ENCODE measurements around the gene CEP170B.
"Not testable (repeated sequence)": the region's sequence is repeated elsewhere in the genome, so short reads cannot be mapped to it uniquely, and the experiment has no call there.

Gene CEP170B

DNA sequence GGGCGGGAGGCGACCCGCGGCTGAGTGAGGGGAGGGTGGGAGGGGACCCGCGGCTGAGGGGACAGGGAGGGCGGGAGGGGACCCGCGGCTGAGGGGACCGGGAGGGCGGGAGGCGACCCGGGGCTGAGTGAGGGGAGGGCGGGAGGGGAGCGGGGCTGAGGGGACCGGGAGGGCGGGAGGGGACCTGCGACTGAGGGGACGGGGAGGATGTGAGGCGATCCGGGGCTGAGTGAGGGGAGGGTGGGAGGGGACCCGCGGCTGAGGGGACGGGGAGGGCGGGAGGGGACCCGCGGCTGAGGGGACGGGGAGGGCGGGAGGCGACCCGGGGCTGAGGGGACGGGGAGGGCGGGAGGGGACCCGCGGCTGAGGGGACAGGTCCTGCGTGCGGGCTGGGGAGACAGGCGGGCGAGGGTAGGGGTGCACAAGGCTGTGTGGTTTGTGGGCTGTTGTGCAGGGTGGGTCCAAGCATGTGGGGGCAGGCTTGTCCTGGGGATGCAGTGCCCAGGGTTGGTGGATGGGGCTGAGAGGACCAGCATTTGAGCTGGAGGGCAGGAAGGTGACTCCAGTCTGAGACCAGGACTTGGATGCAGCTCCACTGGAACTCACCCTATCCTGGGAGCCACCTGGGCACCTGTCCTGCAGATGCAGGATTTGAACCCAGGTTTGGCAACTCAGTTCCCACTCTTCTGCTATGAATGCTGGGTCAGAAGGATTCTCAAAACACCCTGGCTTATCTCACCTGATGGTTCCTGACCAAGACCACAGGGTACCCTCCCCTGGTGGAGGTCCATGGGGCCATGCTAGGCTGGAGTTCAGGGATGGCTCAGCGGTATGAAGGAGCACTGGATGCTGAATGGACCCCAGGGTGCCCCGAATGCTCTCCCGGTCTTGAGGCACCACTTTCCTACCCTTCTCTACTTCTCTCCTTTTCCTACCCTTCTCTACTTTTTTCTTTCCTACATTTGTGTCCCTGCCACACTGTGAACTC is 69.0 kb downstream of the CEP170B start:
- peak; percentile 34 for DNase-seq

DNA sequence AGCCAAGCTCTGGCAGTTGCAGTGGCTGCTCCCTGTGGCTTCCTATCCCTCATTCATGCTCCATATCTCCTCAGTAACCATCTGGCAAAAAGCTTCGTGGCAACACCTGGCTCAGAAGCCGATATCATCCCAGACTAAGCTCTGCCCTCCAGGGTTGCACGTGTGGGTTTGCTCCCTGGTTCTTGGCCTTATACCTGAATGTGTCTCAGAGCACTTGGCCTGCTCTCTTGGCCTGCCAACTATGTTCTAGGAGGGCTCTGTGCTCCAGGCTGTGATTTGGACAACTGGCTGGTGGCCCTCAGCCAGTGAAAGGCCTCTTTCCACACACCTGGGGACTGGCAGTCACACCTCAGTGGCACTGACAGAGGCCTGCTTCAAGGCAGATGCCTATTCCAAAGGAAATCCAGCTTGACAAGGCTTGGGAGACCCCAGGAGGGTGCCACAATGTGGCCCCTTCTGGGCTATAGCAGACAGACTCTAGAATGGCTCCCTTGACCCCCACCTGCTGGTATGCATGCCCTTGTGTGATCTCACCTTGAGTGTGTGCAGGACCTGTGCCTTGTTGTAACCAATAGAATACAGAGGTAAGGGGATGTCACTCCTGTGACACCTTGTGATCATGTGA is 70.1 kb downstream of the CEP170B start:
- DNase-seq: no peak

- DNase-seq: no peak
Observed at GRCh38 chr14:104935955-104936354, 70.9 kb downstream of the CEP170B start.

GRCh38 chr14:104936361-104937155 is 71.5 kb downstream of the CEP170B start:
- no peak for DNase-seq

DNA sequence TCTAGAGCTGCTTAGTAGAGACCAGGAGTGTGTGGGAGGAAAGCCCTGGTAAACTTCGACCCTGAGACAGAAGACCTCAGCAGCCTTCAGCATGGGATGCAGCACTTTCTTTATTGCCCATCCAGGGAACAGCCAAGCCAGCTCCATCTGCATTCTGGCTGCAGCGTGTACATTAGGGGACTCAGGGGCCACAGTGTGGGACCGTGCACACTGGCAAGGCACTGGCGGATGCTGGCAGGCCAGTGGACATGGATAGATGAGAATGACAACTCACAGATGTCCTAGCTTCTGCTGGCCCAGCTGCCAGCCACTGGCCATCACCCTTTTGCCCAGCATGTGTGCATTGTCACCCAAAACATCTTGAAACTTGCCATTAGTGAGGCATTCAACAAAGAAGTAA is 72.1 kb downstream of the CEP170B start:
- no peak for DNase-seq

- DNase-seq: no peak
Observed at GRCh38 chr14:104937694-104938365, 72.8 kb downstream of the CEP170B start.

GRCh38 chr14:104938436-104938835 is 73.4 kb downstream of the CEP170B start:
- DNase-seq: no peak

GRCh38 chr14:104938960-104939359 is 73.9 kb downstream of the CEP170B start:
- DNase-seq: no peak

GRCh38 chr14:104939666-104940410 is 74.8 kb downstream of the CEP170B start:
- no peak for DNase-seq

DNA sequence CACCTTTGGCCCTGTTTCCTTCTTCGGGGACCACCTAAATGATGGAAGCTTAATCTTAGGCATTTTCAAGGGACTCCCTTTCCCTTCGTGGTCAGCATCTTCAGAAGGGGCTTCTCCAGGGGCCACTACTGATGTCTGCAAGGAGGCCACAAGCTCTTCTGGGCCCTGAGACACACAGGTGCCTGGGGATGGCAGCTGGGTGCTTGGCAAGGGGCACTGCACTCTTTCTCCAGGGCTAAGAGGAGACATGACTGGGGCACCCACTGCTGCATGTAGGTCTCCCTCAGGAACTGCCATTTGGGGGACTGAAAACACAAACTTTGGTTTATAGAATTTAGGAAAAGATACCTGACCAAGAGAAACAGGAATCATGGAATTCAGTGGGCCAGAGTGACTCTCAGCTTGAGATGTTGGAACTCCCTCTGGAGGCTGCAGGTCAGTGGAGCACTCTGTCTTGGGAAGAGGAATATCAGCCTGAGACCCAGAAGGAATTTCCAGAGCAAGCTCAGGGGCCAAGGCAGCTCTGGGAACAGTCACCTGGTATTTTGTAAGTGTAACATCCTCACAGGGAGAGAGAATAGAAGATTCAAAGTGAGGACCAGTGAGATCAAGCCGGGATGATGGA is 75.6 kb downstream of the CEP170B start:
- no peak for DNase-seq

DNA sequence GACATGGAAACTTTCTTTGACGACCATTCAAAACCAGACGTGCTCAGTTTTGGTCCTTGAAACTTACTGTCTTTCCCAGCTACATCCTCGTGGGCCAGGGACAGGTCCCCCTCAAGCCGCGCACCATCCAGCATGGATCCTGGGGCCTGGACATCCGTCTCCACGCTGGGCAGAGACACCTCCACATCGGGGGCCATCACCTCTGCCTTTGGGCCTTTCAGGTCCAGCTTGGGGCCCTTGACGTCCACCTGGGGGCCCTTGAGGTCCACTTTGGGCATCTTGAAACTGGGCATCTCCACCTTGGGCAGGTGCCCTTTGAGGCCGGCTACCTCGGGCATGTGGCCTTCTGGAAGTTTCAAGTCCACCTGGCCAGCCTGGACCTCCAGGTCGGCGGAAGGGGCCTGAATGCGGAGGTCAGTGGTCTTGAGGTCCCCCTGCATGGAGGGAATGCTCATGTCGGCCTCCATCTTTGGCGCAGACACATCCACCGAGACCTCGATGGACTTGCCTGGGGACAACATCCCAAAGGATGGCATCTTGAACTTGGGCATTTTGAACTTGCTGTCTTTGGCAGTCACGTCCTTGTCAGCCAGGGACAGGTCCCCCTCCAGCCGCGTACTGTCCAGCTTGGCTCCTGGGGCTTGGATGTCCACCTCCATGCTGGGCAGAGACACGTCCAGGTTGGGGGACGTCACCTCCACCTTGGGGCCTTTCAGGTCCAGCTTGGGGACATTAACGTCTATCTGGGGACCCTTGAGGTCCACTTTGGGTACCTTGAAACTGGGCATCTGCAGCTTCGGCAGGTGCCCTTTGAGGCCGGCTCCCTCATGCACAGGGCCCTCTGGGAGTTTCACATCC is 76.7 kb downstream of the CEP170B start:
- no peak for DNase-seq

DNA sequence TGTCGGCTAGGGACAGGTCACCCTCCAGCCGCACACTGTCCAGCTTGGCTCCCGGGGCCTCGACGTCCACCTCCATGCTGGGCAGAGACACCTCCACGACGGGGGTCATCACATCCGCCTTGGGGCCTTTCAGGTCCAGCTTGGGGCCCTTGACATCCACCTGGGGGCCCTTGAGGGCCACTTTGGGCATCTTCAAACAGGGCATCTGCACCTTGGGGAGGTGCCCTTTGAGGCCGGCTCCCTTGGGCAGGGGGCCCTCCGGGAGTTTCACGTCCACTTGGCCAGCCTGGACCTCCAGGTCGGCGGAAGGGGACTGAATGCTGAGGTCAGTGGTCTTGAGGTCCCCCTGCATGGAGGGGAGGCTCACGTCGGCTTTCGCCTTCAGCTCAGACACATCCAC is 77.5 kb downstream of the CEP170B start:
- no peak for DNase-seq

DNA sequence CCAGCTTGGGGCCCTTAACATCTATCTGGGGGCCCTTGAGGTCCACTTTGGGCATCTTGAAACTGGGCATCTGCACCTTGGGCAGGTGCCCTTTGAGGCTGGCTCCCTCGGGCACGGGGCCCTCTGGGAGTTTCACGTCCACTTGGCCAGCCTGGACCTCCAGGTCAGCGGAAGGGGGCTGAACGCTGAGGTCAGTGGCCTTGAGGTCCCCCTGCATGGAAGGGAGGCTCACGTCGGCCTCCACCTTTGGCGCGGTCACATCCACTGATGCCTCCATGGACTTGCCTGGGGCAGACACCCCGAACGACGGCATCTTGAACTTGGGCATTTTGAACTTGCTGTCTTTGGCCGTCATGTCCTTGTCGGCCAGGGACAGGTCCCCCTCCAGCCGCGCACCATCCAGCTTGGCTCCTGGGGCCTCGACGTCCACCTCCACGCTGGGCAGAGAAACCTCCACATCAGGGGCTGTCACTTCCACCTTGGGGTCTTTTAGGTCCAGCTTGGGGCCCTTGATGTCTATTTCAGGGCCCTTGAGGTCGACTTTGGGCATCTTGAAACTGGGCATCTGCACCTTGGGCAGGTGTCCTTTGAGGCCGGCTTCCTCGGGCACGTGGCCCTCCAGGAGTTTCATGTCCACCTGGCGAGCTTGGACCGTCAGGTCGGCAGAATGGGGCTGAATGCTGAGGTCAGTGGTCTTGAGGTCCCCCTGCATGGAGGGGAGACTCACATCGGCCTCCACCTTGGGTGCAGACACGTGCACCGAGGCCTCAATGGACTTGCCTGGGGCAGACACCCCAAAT is 78.3 kb downstream of the CEP170B start:
- DNase-seq: not testable (repeated sequence)

DNA sequence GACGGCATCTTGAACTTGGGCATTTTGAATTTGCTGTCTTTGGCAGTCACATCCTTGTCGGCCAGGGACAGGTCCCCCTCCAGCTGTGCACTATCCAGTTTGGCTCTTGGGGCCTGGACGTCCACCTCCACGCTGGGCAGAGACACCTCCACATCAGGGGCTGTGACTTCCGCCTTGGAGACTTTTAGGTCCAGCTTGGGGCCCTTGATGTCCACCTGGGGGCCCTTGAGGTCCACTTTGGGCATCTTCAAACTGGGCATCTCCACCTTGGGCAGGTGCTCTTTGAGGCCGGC is 78.9 kb downstream of the CEP170B start:
- not testable (repeated sequence) for DNase-seq

GRCh38 chr14:104944436-104945205 is 79.6 kb downstream of the CEP170B start:
- not testable (repeated sequence) for DNase-seq

GRCh38 chr14:104945266-104945665 is 80.2 kb downstream of the CEP170B start:
- not testable (repeated sequence) for DNase-seq
